ENCODE measurements around the gene UBTD2.
"Not testable (repeated sequence)": the region's sequence is repeated elsewhere in the genome, so short reads cannot be mapped to it uniquely, and the experiment has no call there.

Gene UBTD2

GRCh38 chr5:172303162-172303561 is 19.6 kb upstream of the UBTD2 start:
- no peak for TF ChIP-seq ZFX (IDR thresholded peaks at IDR 0.05; ENCODE audit: borderline replicate concordance)
- TF ChIP-seq, protein P1, sequence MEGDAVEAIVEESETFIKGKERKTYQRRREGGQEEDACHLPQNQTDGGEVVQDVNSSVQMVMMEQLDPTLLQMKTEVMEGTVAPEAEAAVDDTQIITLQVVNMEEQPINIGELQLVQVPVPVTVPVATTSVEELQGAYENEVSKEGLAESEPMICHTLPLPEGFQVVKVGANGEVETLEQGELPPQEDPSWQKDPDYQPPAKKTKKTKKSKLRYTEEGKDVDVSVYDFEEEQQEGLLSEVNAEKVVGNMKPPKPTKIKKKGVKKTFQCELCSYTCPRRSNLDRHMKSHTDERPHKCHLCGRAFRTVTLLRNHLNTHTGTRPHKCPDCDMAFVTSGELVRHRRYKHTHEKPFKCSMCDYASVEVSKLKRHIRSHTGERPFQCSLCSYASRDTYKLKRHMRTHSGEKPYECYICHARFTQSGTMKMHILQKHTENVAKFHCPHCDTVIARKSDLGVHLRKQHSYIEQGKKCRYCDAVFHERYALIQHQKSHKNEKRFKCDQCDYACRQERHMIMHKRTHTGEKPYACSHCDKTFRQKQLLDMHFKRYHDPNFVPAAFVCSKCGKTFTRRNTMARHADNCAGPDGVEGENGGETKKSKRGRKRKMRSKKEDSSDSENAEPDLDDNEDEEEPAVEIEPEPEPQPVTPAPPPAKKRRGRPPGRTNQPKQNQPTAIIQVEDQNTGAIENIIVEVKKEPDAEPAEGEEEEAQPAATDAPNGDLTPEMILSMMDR (IDR thresholded peaks at IDR 0.05) = no peak
- H3K27ac ChIP-seq = no peak overlapping the region

DNA sequence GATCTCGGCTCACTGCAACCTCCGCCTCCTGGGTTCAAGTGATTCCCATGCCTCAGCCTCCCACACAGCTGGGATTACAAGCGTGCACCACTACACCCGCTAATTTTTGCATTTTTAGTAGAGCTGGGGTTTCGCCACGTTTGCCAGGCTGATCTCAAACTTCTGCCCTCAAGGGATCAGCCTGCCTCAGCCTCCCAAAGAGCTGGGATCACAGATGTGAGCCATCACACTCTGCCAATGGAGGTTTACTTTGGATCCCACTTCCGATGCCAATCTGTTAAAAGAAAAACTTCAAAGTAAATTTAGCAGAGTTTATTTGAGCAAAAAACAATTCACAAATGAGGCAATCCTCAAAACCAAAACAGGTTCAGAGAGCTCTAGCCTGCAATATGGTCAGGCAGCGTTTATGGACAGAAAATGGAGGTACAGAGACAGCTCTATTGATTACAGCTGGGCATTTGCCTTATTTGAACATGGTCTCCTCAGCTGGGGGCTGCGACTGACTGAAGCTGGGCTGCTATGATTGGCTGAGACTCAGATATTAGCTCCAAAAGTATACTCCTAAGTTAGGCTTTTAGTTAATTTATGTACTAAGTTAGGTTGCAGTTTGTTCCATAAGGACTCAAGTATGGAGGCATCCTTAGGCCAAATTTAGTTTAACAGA is 18.6 kb upstream of the UBTD2 start:
- TF ChIP-seq ZFX (IDR thresholded peaks at IDR 0.05; ENCODE audit: borderline replicate concordance) = no peak
- TF ChIP-seq, protein P1 (IDR thresholded peaks at IDR 0.05) = no peak
- H3K27ac ChIP-seq = no peak overlapping the region

- H3K27ac ChIP-seq = no peak overlapping the region
- TF ChIP-seq, protein P1 (IDR thresholded peaks at IDR 0.05) = no peak
- TF ChIP-seq ZFX (IDR thresholded peaks at IDR 0.05; ENCODE audit: borderline replicate concordance) = no peak
These were observed 16.4 kb upstream of the UBTD2 start for GRCh38 chr5:172299916-172300439.

DNA sequence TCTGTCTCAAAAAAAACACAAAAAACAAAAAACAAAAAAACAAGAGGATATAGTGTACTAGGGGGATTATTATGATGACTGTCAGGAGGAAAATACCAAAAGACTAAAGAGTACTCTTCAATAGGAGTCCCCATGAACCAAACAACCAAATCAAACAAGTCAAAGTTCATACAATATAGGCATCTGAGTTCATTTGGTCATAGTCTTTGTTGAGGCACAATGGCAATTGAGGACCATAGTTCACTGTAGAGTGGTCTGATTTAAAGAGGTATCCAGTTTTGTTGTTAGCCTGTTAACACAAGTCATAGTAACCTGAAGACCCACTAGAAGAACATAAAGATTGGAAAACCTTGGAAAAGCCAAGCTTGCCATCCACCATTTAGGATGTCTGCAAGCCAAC is 11.3 kb upstream of the UBTD2 start:
- H3K27ac ChIP-seq = no peak overlapping the region
- TF ChIP-seq ZFX (IDR thresholded peaks at IDR 0.05; ENCODE audit: borderline replicate concordance) = no peak
- TF ChIP-seq, protein P1 (IDR thresholded peaks at IDR 0.05) = no peak

GRCh38 chr5:172293745-172294342 is 10.3 kb upstream of the UBTD2 start:
- TF ChIP-seq, protein P1 (IDR thresholded peaks at IDR 0.05) = peak; percentile 63
- no peak for TF ChIP-seq ZFX (IDR thresholded peaks at IDR 0.05; ENCODE audit: borderline replicate concordance)
- no peak overlapping the region for H3K27ac ChIP-seq

DNA sequence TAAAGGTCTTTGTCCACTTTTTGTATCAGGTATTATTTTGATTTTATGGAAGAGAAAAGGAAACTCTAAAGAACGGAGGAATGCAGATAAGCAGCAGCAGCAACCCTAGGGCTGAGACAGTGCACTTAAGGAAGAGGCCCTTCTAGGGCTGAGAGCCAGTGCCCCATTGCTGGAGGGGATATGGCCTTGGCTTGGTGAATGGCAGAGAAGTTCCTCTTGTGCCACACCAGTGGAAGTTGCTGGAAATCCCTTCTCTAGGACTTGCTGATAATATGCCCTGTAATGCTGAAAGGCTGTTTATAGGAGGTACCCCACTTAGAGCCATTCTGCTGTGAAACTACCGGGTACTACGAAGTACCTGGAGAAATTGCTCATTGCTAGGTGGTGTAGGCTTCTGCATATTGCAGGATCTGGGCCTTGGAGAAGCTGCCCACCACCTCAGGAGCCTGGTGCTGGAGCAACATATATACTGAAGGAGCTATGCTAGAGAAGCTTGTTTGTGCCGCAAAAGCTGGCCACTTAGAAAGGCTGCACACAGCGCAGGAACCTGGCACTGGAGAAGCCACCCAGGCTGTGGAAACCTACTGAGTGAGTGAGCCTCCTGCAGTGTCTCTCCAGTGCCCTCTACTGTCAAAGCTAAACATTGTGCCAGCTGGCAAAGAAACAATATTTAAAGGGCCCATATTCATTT is 9.6 kb upstream of the UBTD2 start:
- no peak for TF ChIP-seq ZFX (IDR thresholded peaks at IDR 0.05; ENCODE audit: borderline replicate concordance)
- TF ChIP-seq, protein P1 (IDR thresholded peaks at IDR 0.05) = peak; percentile 98

DNA sequence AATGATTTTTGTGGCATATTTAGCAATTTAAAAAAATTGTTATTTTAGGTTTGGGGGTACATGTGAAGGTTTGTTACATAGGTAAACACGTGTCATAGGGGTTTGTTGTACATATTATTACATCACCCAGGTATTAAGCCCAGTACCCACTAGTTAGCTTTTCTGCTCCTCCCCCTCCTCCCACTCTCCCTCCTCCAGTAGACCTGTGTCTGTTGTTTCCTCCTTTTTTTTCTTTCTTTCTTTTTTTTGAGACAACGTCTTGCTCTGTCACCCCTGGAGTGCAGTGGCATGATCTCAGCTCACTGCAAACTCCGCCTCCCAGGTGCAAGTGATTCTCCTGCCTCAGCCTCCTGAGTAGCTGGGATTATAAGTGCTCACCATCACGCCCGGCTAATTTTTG is 8.3 kb upstream of the UBTD2 start:
- H3K27ac ChIP-seq = not testable (repeated sequence)

More for the DNA sequence above, 9.6 kb upstream of the UBTD2 start:
- no peak overlapping the region for H3K27ac ChIP-seq
